ENCODE data around the gene TLCD2.

- TF ChIP-seq EZH2 (optimal IDR thresholded peaks at IDR 0.05; ENCODE audit: low read depth, low read length), result no peak
- no peak for TF ChIP-seq CTCF (IDR thresholded peaks at IDR 0.05; ENCODE audit: low read length)
Measured at GRCh38 chr17:1724351-1724868, 14.2 kb upstream of the TLCD2 start, which contains the start of gene WDR81.

Data from MM.1S (cell line).